Common myeloid progenitor, CD34-positive (primary cell): ENCODE measurements around the gene CCHCR1. TPM values are rescaled to one million over a fixed set of nuclear protein-coding genes. Genes with fewer than 3 reads are reported as not detected.

ENCODE experiments used
- CTCF ChIA-PET: fragments of 350-600 bp; sonication (Branson Sonifier 250); formaldehyde crosslinking; loops from one replicate; lab custom pipeline; 2021; ENCODE audit warnings: antibody characterized with exemption; lab: Charles Lee
- POLR2A ChIA-PET: fragments of 350-600 bp; sonication (Branson Sonifier 250); formaldehyde crosslinking; loops from one replicate; lab custom pipeline; 2021; ENCODE audit warnings: antibody characterized with exemption; lab: Charles Lee
- DNase-seq, 3 donors: peaks; one replicate each; pipeline versions ENCODE4 v3.0.0 to v3.0.0-alpha.2; 2013
- H3K27ac ChIP-seq, 2 experiments: 1 replicate in 1 of 2; 2 replicates in 1 of 2; pipeline ENCODE4 v1.7.0; 2013; ENCODE audit warnings: inconsistent platforms in 2 of 2, low read length in 2 of 2, mild to moderate bottlenecking in 2 of 2, low read depth in 1 of 2, moderate library complexity in 1 of 2; ENCODE audit not compliant: severe bottlenecking in 2 of 2, insufficient read depth in 1 of 2, poor library complexity in 1 of 2
- H3K27me3 ChIP-seq, 5 experiments: replicated peaks in 2 of 5; 1 replicate in 3 of 5; 2 replicates in 2 of 5; pipeline versions ENCODE4 v1.6.1 to v1.7.0; 2013; ENCODE audit warnings: low read length in 4 of 5, mild to moderate bottlenecking in 2 of 5, moderate library complexity in 2 of 5, inconsistent platforms in 1 of 5; ENCODE audit not compliant: insufficient read depth in 5 of 5, control insufficient read depth in 4 of 5
- H3K36me3 ChIP-seq, 4 experiments: 1 replicate in 2 of 4; 2 replicates in 2 of 4; pipeline versions ENCODE4 v1.6.1 to v1.7.0; 2013; ENCODE audit warnings: low read length in 3 of 4, control low read depth in 1 of 4, mild to moderate bottlenecking in 1 of 4; ENCODE audit not compliant: control insufficient read depth in 4 of 4, insufficient read depth in 4 of 4
- H3K4me1 ChIP-seq, 4 experiments: 1 replicate in 3 of 4; 2 replicates in 1 of 4; pipeline versions ENCODE4 v1.6.1 to v1.7.1; 2013; ENCODE audit warnings: low read length in 3 of 4, mild to moderate bottlenecking in 3 of 4, control low read depth in 1 of 4, inconsistent platforms in 1 of 4, moderate library complexity in 1 of 4; ENCODE audit not compliant: control insufficient read depth in 4 of 4, insufficient read depth in 4 of 4; ENCODE audit errors: control extremely low read depth in 1 of 4
- H3K4me3 ChIP-seq, 7 experiments: 1 replicate in 4 of 7; 2 replicates in 3 of 7; pipeline versions ENCODE4 v1.5.1 to v1.7.0; 2013; ENCODE audit warnings: mild to moderate bottlenecking in 7 of 7, low read length in 6 of 7, moderate library complexity in 6 of 7, inconsistent platforms in 2 of 7, low read depth in 2 of 7, control low read depth in 1 of 7; ENCODE audit not compliant: insufficient read depth in 4 of 7, control insufficient read depth in 1 of 7; ENCODE audit errors: extremely low read depth in 1 of 7
- H3K9me3 ChIP-seq, 5 experiments: 1 replicate in 4 of 5; 2 replicates in 1 of 5; pipeline versions ENCODE4 v1.6.1 to v1.7.1; 2013; ENCODE audit warnings: low read length in 4 of 5, mild to moderate bottlenecking in 2 of 5, inconsistent platforms in 1 of 5, low read depth in 1 of 5, moderate library complexity in 1 of 5; ENCODE audit not compliant: control insufficient read depth in 4 of 5, insufficient read depth in 2 of 5; ENCODE audit errors: control extremely low read depth in 1 of 5
- WGBS: methylation state at CpG from one replicate; pipeline ENCODE4 v1.1.5; 2013; ENCODE audit not compliant: insufficient coverage; 5-methylcytosine and 5-hydroxymethylcytosine counted together
- polyA plus RNA-seq: library from polyadenylated mRNA; unstranded; fragments of 120-200 nt; gene quantifications from one replicate; pipeline ENCODE4 v1.2.1, GENCODE V29; 2013

CCHCR1 gene, protein sequence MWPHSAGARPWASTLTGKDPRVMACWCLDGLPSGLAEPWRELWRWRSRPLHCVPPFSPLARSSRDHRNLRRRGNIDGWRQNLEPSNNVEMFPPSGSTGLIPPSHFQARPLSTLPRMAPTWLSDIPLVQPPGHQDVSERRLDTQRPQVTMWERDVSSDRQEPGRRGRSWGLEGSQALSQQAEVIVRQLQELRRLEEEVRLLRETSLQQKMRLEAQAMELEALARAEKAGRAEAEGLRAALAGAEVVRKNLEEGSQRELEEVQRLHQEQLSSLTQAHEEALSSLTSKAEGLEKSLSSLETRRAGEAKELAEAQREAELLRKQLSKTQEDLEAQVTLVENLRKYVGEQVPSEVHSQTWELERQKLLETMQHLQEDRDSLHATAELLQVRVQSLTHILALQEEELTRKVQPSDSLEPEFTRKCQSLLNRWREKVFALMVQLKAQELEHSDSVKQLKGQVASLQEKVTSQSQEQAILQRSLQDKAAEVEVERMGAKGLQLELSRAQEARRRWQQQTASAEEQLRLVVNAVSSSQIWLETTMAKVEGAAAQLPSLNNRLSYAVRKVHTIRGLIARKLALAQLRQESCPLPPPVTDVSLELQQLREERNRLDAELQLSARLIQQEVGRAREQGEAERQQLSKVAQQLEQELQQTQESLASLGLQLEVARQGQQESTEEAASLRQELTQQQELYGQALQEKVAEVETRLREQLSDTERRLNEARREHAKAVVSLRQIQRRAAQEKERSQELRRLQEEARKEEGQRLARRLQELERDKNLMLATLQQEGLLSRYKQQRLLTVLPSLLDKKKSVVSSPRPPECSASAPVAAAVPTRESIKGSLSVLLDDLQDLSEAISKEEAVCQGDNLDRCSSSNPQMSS
- 21.7 TPM for polyA plus RNA-seq

GRCh38 chr6:31157513-31158139 is at the start of gene CCHCR1:
Gene CCHCR1, minus strand, starts transcription at chr6:31157802. Its CDS starts 202 bp downstream, at chr6:31157600.
- peak within 1 kb of the TSS; percentile 40 to 86 for H3K27ac ChIP-seq
- H3K27me3 ChIP-seq, result no peaks in the 10 kb centered on the region
- WGBS, result 24% methylated on average over 11 of the region's 14 CpGs
- CTCF ChIA-PET, result interaction anchor here (0.6 to 1.7 kb wide), 5 partner anchors 10 to 37 kb away, joined by 3 to 6 read pairs (median 4); no protein-coding TSS in a partner anchor
- DNase-seq, result no peak
- peak within 1 kb of the TSS; percentile 76 to 95 (median 85) for H3K4me3 ChIP-seq
- H3K9me3 ChIP-seq, result no peaks in the 10 kb centered on the region
- H3K4me1 ChIP-seq, result peaks cover 2 to 23% (median 20%) of the 10 kb centered on the region in 4 experiments
- peaks cover 2 to 36% (median 23%) of the 10 kb centered on the region in 4 experiments for H3K36me3 ChIP-seq
- POLR2A ChIA-PET, result interaction anchor here (1.0 kb wide), 1 partner anchor 25 kb away, joined by 3 read pairs; no protein-coding TSS in a partner anchor

- WGBS, result 50% methylated on average over 2 of the region's 2 CpGs
- ChIA-PET CTCF (interaction anchor here (1.4 to 1.5 kb wide), 2 partner anchors 22 to 161 kb away, joined by 4 read pairs; no protein-coding TSS in a partner anchor), POLR2A (no interaction called here)
These were observed 48.0 kb upstream of the CCHCR1 start for GRCh38 chr6:31205638-31206037.

DNA sequence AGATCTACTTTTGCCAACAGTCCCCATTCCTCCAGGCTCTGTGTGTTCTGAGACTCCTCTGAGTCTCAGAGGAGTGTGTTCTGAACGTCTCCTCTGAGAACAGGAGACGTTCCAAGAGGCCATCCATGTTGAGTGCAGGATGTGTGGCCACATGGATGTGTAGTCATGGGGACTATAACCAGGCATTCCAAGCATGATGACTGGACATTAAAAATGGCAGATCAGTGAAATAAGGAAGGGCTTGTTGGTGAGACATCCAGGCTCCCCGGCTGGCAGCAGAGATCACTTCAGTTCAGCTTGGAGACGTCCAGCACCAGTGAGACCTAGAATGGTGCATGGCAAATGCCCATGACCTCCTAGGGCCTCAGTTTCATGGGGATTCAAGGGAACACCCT is 47.1 kb upstream of the CCHCR1 start:
- Histone ChIP-seq H3K27ac (peak overlapping the region in 1 of 2 experiments; percentile 91), H3K9me3 (no peaks in the 10 kb centered on the region), H3K36me3 (peaks cover 0 to 3% (median 0%) of the 10 kb centered on the region in 4 experiments), H3K4me3 (peak overlapping the region in 2 of 7 experiments; percentile 71 to 89), H3K4me1 (peaks cover 8 to 41% (median 37%) of the 10 kb centered on the region in 4 experiments), H3K27me3 (no peaks in the 10 kb centered on the region)
- no peak for DNase-seq
- ChIA-PET POLR2A (no interaction called here), CTCF (interaction anchor here (1.5 kb wide), 1 partner anchor 23 kb away, joined by 4 read pairs; no protein-coding TSS in a partner anchor)
- 96% methylated on average over 4 of the region's 4 CpGs for WGBS

More at GRCh38 chr6:31205638-31206037, 48.0 kb upstream of the CCHCR1 start:
- H3K4me1 ChIP-seq, result peaks cover 8 to 35% (median 34%) of the 10 kb centered on the region in 4 experiments
- peaks cover 0 to 3% (median 0%) of the 10 kb centered on the region in 4 experiments for H3K36me3 ChIP-seq
- no peak overlapping the region for H3K4me3 ChIP-seq
- H3K27me3 ChIP-seq, result no peaks in the 10 kb centered on the region
- H3K9me3 ChIP-seq, result no peaks in the 10 kb centered on the region
- no peak for DNase-seq
- no peak overlapping the region for H3K27ac ChIP-seq

DNA sequence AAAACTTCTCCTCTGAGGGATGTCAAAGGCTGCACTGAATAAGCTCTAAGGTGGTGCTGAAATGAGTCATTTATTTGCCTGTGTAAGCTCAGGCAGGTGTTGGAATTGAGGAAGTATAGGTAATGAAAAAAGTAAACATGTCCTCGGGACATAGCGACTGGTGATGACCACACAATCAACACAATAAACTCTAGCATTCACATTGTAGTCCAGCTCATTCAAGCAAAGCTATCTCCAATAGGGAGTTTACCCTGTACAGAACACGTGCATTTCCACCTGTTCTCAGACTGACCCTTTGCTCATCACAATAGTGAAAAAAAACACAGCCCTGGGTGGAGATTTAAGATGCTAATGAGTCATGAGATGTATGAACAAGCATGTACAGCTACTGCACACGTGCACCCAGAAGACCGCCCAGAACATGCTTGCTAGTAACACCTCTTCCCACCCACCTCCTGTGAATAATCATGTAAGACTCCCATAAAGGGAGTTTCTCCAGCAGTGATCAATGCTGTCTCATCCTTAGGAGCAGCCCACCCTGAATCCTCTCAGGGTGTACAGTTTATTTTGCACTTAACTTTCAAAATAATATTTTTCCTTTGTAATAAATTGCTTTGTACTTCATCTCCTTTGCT is 45.9 kb upstream of the CCHCR1 start:
- CTCF ChIA-PET, result interaction anchor here (1.3 kb wide), 2 partner anchors 25 to 163 kb away, joined by 3 to 4 read pairs; no protein-coding TSS in a partner anchor
- peak overlapping the region; percentile 71 to 91 for H3K27ac ChIP-seq
- 0% methylated on average over 1 of the region's 5 CpGs for WGBS
- no peaks in the 10 kb centered on the region for H3K27me3 ChIP-seq
- no peaks in the 10 kb centered on the region for H3K9me3 ChIP-seq
- peaks cover 0 to 3% (median 0%) of the 10 kb centered on the region in 4 experiments for H3K36me3 ChIP-seq
- POLR2A ChIA-PET, result interaction anchor here (0.5 to 0.6 kb wide), 2 partner anchors 66 to 137 kb away, joined by 3 to 5 read pairs; no protein-coding TSS in a partner anchor
- peaks cover 8 to 51% (median 46%) of the 10 kb centered on the region in 4 experiments for H3K4me1 ChIP-seq
- DNase-seq, result peak; percentile 78 to 93 (median 87)
- peak overlapping the region in 6 of 7 experiments; percentile 55 to 94 (median 72) for H3K4me3 ChIP-seq

DNA sequence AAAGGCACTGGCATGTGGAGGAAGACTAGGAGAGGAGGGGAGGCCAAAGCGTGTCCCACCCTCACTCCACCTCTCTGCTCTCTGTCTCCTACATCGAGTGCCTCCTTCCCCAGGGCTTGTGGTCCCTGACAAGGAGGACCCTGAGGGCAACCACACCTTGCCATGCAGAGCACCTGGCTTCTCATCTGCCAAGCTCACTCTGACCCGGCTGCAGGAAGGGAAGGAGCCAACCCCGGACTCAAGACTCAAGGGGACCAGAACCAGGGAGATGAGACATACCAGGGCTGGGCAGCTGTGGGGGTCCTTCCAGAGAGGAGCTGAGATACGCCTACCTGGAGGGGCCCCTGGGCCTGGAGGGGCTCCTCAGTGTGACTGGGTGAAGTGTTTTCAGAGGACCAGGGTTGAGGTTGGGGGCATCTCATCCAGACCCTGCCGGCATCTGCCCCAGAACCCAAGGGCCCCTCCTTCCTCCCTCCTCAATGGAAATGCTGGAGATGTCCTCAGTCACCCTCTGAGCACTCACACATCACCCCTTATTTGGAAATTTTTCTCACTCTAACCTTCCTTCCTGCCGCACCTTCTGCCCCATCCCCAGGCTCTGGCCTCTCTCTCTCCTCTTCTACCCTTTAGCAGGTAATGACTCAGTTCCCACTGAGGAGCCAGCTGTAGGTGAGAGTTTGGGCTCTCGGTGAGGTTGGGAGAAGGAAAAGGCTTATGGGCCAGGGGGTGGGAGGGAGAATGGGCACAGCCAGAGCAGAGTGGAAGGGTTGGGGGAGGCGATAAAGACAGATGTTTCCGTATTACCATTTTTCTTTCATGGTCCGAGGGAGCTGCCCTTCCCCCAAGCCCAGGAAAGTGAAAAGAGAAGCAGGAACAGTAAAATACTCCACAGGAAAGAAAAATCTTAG is 44.9 kb upstream of the CCHCR1 start:
- no peaks in the 10 kb centered on the region for H3K27me3 ChIP-seq
- peak overlapping the region in 6 of 7 experiments; percentile 14 to 62 (median 45) for H3K4me3 ChIP-seq
- H3K27ac ChIP-seq, result peak overlapping the region; percentile 71 to 91
- peaks cover 0 to 3% (median 0%) of the 10 kb centered on the region in 4 experiments for H3K36me3 ChIP-seq
- POLR2A ChIA-PET, result interaction anchor here (0.5 to 0.6 kb wide), 2 partner anchors 67 to 138 kb away, joined by 3 to 5 read pairs; no protein-coding TSS in a partner anchor
- 41% methylated on average over 5 of the region's 11 CpGs for WGBS
- peak in 2 of 3 donors; percentile 28 to 44 for DNase-seq
- H3K4me1 ChIP-seq, result peaks cover 8 to 52% (median 48%) of the 10 kb centered on the region in 4 experiments
- no peaks in the 10 kb centered on the region for H3K9me3 ChIP-seq
- CTCF ChIA-PET, result interaction anchor here (1.2 to 1.3 kb wide), 3 partner anchors 26 to 164 kb away, joined by 3 to 4 read pairs (median 3); no protein-coding TSS in a partner anchor
